ENCODE data around the gene CBX8. TPM values are rescaled to one million over a fixed set of nuclear protein-coding genes. Genes with fewer than 3 reads are reported as not detected.
A peak's percentile ranks its signal among the peaks of the same experiment; 100 is the strongest.

Gene CBX8
- total and polyA plus RNA-seq, 2 of the 13 experiments (the other 11 are each of a cell fraction or from before 2014, with no cell fraction given): 0.34 to 12.6 TPM

- TF ChIP-seq, protein P1, sequence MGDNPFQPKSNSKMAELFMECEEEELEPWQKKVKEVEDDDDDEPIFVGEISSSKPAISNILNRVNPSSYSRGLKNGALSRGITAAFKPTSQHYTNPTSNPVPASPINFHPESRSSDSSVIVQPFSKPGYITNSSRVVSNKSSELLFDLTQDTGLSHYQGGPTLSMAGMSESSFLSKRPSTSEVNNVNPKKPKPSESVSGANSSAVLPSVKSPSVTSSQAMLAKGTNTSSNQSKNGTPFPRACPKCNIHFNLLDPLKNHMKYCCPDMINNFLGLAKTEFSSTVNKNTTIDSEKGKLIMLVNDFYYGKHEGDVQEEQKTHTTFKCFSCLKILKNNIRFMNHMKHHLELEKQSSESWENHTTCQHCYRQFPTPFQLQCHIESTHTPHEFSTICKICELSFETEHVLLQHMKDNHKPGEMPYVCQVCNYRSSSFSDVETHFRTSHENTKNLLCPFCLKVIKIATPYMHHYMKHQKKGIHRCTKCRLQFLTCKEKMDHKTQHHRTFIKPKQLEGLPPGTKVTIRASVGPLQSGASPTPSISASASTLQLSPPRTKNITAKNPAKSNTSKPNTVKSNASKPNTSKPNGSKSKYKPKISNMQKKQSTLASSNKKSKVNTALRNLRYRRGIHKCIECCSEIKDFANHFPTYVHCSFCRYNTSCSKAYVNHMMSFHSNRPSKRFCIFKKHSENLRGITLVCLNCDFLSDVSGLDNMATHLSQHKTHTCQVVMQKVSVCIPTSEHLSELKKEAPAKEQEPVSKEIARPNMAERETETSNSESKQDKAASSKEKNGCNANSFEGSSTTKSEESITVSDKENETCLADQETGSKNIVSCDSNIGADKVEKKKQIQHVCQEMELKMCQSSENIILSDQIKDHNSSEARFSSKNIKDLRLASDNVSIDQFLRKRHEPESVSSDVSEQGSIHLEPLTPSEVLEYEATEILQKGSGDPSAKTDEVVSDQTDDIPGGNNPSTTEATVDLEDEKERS (CRISPR knock-in tag; IDR thresholded peaks at IDR 0.05): no peak
- TF ChIP-seq ZNF225 (CRISPR knock-in tag; IDR thresholded peaks at IDR 0.05): peak; percentile 21; the same call in 1 of the 2 replicates
- TF ChIP-seq ZSCAN5A (CRISPR knock-in tag; IDR thresholded peaks at IDR 0.05; ENCODE audit: borderline replicate concordance): peak; percentile 73
- no peak for TF ChIP-seq ZNF550 (CRISPR knock-in tag; IDR thresholded peaks at IDR 0.05; ENCODE audit: borderline replicate concordance)
- TF ChIP-seq MYC (CRISPR knock-in tag; IDR thresholded peaks at IDR 0.05; ENCODE audit: borderline replicate concordance): peak; percentile 96
- TF ChIP-seq PTBP1 (IDR thresholded peaks at IDR 0.05; ENCODE audit: low read depth, low read length, poor library complexity, severe bottlenecking): no peak
- TF ChIP-seq ZBTB20 (CRISPR knock-in tag; IDR thresholded peaks at IDR 0.05; ENCODE audit: borderline replicate concordance, low read depth): peak; percentile 62; the same call in 1 of the 2 replicates
- peak; percentile 83 for TF ChIP-seq ZMAT3 (CRISPR knock-in tag; conservative IDR thresholded peaks at IDR 0.05)
- TF ChIP-seq WIZ (CRISPR knock-in tag; IDR thresholded peaks at IDR 0.05): no peak; the same call in 1 of the 2 replicates
- TF ChIP-seq PHF5A (CRISPR knock-in tag; IDR thresholded peaks at IDR 0.05; ENCODE audit: low read depth, unreplicated experiment): no peak
- TF ChIP-seq E2F2 (CRISPR knock-in tag; IDR thresholded peaks at IDR 0.05; ENCODE audit: borderline replicate concordance): peak; percentile 66; the same call in 1 of the 2 replicates
- no peak for TF ChIP-seq SMARCC2 (IDR thresholded peaks at IDR 0.05)
- TF ChIP-seq, protein P2, sequence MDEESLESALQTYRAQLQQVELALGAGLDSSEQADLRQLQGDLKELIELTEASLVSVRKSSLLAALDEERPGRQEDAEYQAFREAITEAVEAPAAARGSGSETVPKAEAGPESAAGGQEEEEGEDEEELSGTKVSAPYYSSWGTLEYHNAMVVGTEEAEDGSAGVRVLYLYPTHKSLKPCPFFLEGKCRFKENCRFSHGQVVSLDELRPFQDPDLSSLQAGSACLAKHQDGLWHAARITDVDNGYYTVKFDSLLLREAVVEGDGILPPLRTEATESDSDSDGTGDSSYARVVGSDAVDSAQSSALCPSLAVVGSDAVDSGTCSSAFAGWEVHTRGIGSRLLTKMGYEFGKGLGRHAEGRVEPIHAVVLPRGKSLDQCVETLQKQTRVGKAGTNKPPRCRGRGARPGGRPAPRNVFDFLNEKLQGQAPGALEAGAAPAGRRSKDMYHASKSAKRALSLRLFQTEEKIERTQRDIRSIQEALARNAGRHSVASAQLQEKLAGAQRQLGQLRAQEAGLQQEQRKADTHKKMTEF (CRISPR knock-in tag; IDR thresholded peaks at IDR 0.05): peak; percentile 82
- TF ChIP-seq ZSCAN30 (CRISPR knock-in tag; IDR thresholded peaks at IDR 0.05): peak; percentile 23; the same call in 1 of the 2 replicates
- peak; percentile 99 for TF ChIP-seq ZBTB10 (CRISPR knock-in tag; IDR thresholded peaks at IDR 0.05; ENCODE audit: borderline replicate concordance)
- peak; percentile 57 for TF ChIP-seq SAP130 (CRISPR knock-in tag; IDR thresholded peaks at IDR 0.05; ENCODE audit: low read depth)
- peak; percentile 15 for TF ChIP-seq ZSCAN21 (CRISPR knock-in tag; IDR thresholded peaks at IDR 0.05; ENCODE audit: borderline replicate concordance)
- no peak for TF ChIP-seq SP2 (CRISPR knock-in tag; IDR thresholded peaks at IDR 0.05)
These were observed 48.2 kb upstream of the CBX8 start (continued) for GRCh38 chr17:79844869-79845600.

All from HepG2 (cell line).